Stimulated activated CD4-positive, alpha-beta T cell treated with anti-CD3 and anti-CD28 coated beads, Interleukin-12 subunit alpha, Interleukin-12 subunit beta, amount 100 ng/mL, for 24 hours (primary cell): ENCODE results near the gene SLC43A2.

Source experiments
- DNase-seq, 2 experiments: peaks; one replicate each; pipeline ENCODE4 v3.0.0-alpha.2; 2020; ENCODE audit warnings: low read depth in 2 of 2

The SLC43A2 gene

GRCh38 chr17:1643999-1644492 lies 15.4 kb upstream of the SLC43A2 start:
- no peak for DNase-seq

- peak in 1 of 2 experiments; percentile 20 for DNase-seq
These were observed 14.8 kb upstream of the SLC43A2 start for GRCh38 chr17:1643293-1643998.

DNA sequence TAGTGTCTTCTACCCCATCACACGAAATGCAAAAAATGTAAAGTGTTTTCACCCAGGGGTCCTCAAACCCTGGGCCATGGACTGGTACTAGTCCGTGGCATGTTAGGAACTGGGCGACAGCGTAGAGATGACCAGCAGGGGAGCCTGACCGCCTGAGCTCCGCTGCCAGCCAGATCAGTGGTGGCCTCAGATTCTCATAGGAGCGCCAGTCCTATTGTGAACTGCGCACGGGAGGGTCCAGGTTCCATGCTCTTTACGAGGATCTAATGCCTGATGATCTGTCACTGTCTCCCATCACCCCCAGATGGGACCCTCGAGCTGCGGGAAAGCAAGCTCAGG lies 12.4 kb upstream of the SLC43A2 start:
- DNase-seq = no peak

DNA sequence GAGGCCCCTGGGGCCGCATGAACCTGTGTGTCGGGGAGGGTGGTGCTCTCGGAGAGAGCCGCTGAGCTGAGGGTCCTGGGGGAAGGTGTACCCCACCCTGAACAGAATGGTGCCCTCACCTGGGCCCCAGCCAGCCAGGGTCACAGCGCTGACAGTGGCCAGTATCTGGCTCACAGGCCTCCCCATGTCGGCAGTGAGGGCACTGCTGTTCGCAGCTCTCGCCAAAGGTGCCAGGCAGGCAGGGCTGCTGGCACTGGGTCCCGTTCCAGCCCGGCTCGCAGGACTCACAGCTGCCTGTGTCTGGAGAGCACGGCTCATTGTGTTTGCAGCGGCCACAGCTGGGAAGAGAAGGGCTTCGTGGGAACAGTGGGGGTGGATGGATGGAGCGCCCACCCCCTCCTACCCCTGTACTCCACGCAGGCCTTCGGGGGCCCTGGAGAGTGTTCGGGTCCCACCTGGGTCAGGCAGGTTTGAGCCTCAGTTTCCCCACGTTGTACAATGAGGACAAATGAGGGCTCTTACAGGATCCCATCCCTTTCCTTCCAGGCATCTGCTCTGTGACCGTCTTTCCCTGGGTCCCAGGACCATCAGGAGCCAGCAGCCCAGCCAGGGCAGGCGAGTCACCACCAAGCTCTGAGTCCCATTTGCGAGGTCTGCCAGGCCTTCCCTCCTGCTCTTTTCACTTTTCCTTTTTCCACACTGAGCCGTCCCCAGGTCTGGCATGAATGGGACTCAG lies 11.9 kb upstream of the SLC43A2 start:
- DNase-seq = no peak

GRCh38 chr17:1639549-1640180 lies 11.0 kb upstream of the SLC43A2 start:
- DNase-seq = no peak

DNA sequence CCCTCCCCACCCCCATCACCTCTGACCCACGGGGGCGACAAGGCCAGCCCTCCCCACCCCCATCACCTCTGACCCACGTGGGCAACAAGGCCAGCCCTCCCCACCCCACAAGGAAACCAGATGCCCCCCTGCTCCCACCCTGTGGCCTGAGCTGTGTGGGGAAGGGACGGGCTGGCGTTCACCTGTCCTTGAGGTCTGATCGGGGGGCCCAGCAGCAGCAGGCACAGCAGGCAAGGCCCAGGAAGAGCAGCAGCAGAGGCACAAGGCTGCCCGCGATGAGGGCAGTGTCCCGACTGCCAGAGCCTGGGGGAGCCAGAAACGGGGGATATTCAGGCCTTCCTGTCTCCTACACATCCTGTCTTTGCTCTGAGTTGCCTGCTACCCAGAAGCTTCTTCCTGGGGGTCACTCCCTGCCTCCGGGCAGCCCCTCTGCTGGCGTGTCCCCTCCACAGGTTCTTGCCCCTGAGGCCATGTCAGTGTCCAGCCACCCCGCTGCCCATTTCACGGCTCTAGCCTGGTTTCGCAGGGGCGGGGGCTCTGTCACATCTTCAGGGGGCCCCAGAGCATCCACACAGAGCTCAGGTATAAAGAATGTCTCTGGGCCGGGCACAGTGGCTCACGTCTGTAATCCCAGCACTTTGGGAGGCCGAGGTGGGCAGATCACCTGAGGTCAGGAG lies 10.1 kb upstream of the SLC43A2 start:
- no peak for DNase-seq

GRCh38 chr17:1638171-1638590 lies 9.5 kb upstream of the SLC43A2 start:
- no peak for DNase-seq

DNA sequence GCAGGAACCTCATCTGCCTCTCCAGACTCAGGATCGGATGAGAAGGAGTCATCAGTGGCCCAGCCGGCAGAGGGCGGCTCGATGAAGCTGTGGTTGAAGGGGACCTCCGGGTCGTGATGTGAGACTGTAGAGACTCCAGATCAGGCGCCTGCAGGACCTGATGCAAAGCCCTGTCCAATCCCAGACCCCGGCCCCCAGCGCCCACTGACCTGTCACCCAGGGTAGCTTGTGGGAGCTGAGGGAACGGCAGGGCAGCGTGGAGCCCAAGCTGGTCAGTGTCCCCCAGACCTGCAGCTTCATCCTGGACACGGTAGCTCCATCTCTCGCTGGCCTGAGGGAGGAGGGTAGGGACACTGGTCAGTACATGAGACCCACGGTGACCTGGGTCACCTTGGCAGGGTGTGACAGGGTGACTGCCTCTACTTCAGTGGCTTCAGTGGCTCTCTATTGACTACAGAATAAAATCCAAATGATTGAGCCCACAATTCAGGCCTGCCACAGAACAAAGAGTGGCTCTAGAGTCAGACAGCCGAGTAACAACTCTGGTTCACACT lies 8.2 kb upstream of the SLC43A2 start:
- DNase-seq = no peak

GRCh38 chr17:1635675-1636465 lies 7.2 kb upstream of the SLC43A2 start:
- no peak for DNase-seq

DNA sequence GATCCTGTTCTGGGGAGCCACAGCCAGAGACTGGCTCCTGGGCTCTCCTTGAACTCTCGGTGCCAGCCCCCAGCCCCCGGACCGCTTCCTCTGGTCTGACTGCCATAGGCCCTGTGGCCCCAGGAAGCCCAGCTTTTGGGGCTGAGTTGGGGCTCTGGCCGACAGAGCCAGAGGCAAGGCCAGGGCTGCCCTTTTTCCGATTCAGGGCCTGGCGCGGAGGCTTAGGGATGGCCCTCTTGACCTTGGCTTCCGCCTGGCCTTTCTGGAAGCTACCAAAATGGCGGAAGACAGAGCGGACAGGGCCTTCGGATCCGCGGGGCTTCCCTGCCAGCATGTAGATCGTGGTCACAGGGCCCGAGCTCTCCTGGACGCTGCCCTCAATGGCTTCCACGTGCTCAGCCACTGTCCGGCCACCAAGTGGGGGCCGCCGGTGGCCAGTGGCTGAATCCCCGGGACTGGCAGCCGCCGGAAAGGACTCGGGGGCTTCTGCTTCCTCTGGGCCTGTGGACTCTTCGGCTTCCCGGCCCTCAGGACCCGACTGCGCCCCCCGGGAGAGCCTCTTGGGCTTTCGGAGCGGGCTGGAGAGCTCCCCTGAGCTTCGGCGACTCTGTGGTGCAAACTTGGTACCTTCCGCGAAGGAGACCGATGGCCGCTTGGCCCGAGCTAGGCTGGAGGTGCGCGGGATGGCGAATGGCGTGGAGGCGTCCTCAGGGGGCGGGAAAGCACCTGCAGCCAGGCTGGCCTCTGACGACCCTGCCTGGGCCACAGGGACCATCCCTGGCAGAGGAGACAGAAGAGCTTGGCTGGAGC lies 6.4 kb upstream of the SLC43A2 start:
- DNase-seq = no peak

GRCh38 chr17:1630662-1631061 lies 2.0 kb upstream of the SLC43A2 start:
- no peak for DNase-seq

DNA sequence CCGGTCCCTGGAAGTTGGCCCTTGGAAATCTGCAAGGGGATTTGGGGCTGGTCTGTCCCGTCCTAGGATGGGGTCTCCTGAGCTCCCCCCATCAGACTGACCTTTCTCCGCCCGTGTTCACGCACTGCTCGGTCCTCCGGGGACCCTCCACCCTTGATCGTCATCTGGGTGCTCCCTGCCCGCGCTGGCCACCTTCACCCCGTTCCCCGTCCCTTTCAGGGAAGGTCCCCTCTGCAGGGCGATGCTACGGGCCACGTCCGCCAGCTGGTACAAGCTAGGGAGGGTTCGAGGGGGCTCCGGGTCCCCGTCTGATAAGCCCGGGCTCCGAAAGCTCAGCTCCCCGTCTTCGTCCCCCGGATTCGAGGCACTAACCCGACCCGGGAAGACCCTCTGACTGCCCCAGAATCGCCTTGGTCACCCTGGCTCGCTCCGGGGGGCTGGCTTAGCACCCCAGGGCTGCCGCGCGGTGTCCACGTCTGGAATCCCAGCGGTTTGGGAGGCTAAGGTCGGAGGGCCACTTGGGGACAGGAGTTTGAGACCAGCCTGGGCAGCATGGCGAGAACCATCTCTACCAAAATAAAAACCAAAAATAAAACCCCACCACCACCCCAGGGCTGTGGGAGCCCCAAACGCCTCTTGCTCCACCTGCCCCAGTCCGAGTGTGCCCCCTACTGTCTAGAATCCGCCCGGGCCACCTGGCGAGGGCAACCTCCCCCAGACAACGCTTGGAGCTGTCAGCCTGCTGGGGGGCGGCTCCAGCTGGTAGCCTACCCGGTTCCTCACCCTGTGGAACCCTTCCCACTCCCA lies 1.1 kb upstream of the SLC43A2 start:
- DNase-seq = peak in 1 of 2 experiments; percentile 76

GRCh38 chr17:1628856-1629503 lies 346 bp upstream of the SLC43A2 start:
- DNase-seq = peak; percentile 80 to 85

DNA sequence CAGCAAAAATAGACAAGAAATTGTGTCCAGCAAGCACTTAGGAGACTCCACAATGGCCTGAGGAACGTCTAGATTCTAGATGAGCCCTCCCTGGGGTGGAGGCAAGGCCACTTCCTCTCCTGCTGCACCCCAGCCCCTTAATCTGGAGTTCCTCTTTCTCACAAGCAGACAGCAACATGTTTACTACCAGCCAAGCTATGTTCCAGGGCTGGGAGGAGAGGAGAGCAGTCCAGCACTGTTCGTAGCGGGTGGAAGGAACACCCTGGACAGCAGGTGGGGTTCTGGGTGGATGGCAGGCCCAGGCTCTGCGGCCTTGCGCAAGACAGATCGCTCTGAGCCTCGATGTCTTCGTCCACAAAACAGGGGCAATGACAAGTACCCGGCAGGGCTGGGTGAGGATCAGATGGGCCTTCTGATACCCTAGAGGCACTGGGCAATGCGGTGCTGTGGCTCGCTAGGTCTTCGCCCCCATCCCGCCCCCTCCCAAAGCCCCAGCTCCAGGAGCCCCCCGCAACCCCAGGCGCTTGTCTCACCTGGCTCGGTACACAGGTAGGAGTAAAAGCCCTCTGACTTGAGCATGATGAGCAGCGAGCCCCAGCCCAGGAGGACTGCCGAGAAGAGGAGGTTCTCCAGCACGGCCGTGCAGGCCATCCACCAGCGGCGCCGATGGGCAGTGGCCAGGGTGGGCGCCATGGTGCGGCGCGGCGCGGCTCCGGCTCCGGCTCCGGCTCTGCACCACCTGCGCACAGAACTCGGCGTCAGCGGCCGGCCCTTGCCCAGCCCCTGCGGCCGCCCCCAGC lies 1.3 kb downstream of the SLC43A2 start:
- no peak for DNase-seq

- DNase-seq = no peak
These were observed 2.3 kb downstream of the SLC43A2 start for GRCh38 chr17:1626333-1626732.

DNA sequence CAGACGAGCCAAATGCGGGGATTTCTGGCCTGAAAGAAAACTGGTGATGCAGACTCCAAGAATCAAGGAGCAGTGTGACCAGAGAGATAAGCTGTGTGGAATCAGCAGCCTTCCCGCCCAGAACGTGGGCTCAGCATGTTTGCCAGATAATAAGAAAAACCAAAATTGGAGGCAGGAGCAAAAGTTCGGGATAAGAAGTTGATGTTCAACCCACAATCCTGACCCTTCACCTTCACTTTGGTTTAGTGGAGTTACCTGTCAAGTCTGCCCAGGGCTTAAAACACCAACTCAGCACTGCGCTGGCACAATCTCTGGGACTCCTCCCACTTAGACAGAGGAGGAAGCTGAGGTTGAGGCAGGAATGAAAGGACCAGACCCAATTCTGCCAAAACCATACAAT lies 3.1 kb downstream of the SLC43A2 start:
- no peak for DNase-seq

DNA sequence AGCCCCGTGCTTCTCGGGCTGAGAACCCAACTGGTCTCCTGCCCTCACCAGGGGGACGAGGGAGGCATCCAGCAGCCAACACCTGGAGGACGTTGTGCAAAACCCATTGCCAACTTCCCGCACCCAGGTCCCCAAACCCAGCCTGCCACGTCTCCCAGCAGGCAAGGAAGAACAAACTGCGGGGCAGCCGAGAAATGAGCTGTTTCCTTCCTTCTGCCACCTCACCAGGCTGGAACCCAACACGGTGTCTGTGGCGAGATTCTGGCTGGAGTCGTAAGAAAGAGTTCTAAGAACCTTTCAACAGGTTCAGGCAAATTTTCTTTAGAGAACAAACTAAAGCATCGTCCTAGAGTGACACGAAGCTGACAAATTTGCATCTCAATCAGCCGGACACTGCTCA lies 3.6 kb downstream of the SLC43A2 start:
- DNase-seq = no peak

DNA sequence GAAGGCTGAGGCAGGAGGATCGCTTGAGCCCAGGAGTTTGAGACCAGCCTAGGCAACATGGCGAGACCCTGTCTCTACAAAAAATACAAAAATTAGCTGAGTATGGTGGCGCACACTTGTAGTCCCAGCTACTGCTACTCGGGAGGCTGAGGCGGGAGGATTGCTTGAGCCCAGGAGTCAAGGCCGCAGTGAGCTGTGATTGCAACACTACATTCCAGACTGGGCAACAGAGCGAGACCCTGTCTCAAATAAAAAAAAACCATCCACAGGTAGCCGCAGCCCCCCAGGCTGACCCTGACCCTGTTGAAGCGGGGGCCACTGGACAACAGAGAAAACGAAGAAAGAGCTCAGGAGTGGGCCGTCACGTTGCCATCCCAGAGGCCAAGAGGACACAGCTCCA lies 4.0 kb downstream of the SLC43A2 start:
- no peak for DNase-seq
